GM12878 (cell line): ENCODE results near the gene PAEP. TPM values are rescaled to one million over a fixed set of nuclear protein-coding genes. Genes with fewer than 3 reads are reported as not detected.

Experiments
- ATAC-seq: fragments of 200-7000 bp; cut with Tn5 transposase; 3 replicates; pipeline ENCODE4 v1.9.1; 2020; ENCODE audit warnings: mild to moderate bottlenecking, moderate library complexity
- BruUV-seq: library from RNA; stranded (reverse); fragments of 400-500 nt; replicated peaks from 2 replicates; lab custom pipeline; 2021; lab: Mats Ljungman, UMichigan
- CTCF ChIA-PET: fragments of 300-600 bp; sonication (Branson Sonifier 250); formaldehyde crosslinking; extraction: SDS; loops from one replicate; lab custom pipeline; 2021; ENCODE audit warnings: inconsistent platforms; lab: Yijun Ruan, JAX
- POLR2A ChIA-PET: fragments of 350-600 bp; formaldehyde crosslinking; extraction: SDS; loops from one replicate; lab custom pipeline; 2021; ENCODE audit warnings: inconsistent platforms; lab: Charles Lee
- RAD21 ChIA-PET: fragments of 300-600 bp; sonication (Branson Sonifier 250); formaldehyde crosslinking; loops from one replicate; lab custom pipeline; 2023; ENCODE audit warnings: antibody characterized with exemption; ENCODE audit not compliant: unreplicated experiment; lab: Charles Lee
- SMC1A ChIA-PET: fragments of 300-600 bp; sonication (Branson Sonifier 250); formaldehyde crosslinking; loops from one replicate; lab custom pipeline; 2023; ENCODE audit not compliant: unreplicated experiment, uncharacterized antibody; lab: Charles Lee
- DNase-seq: peaks from one replicate; pipeline ENCODE4 v3.0.0-alpha.2; 2011; ENCODE audit warnings: low read depth, low spot score
- FAIRE-seq: peaks from 3 replicates; lab custom pipeline; 2011; peaks lifted over from hg19 to GRCh38; lab: Jason Lieb, UNC
- H2AFZ ChIP-seq: 2 replicates; pipeline ENCODE4 v1.6.0; 2011; ENCODE audit warnings: low read depth, low read length, control low read depth; ENCODE audit not compliant: control insufficient read depth
- H3K27ac ChIP-seq: 2 replicates; pipeline ENCODE4 v1.5.1; 2011; ENCODE audit warnings: control low read depth; ENCODE audit not compliant: control insufficient read depth, insufficient read depth
- H3K27me3 ChIP-seq, 2 experiments: replicated peaks in 1 of 2; 2 replicates each; pipeline versions ENCODE4 v1.6.0 to v1.6.1; 2011; ENCODE audit warnings: low read length in 1 of 2; ENCODE audit not compliant: control insufficient read depth in 2 of 2, insufficient read depth in 2 of 2
- H3K36me3 ChIP-seq, 2 experiments: 2 replicates each; pipeline ENCODE4 v1.5.1; 2011; ENCODE audit warnings: low read length in 1 of 2; ENCODE audit not compliant: control insufficient read depth in 2 of 2, insufficient read depth in 2 of 2
- H3K4me1 ChIP-seq: 2 replicates; pipeline ENCODE4 v1.6.1; 2011; ENCODE audit warnings: mild to moderate bottlenecking, low read length, moderate library complexity, mixed read lengths; ENCODE audit not compliant: control insufficient read depth, insufficient read depth
- H3K4me2 ChIP-seq: 2 replicates; pipeline ENCODE4 v1.6.0; 2011; ENCODE audit warnings: control low read depth; ENCODE audit not compliant: control insufficient read depth, insufficient read depth
- H3K4me3 ChIP-seq: fragments of 200-600 bp; sonication (generic); 2 replicates; pipeline ENCODE4 v1.5.1; 2016
- H3K79me2 ChIP-seq: 2 replicates; pipeline ENCODE4 v1.6.0; 2011; ENCODE audit warnings: low read length; ENCODE audit not compliant: control insufficient read depth, insufficient read depth
- H3K9ac ChIP-seq: 2 replicates; pipeline ENCODE4 v1.8.0; 2011; ENCODE audit warnings: low read length, control low read depth, mixed read lengths; ENCODE audit not compliant: control insufficient read depth, insufficient read depth
- H3K9me3 ChIP-seq: replicated peaks from 3 replicates; pipeline ENCODE4 v1.5.1; 2011; ENCODE audit warnings: mild to moderate bottlenecking, low read length; ENCODE audit not compliant: control insufficient read depth, insufficient read depth
- H4K20me1 ChIP-seq: 2 replicates; pipeline ENCODE4 v1.6.0; 2011; ENCODE audit not compliant: control insufficient read depth, insufficient read depth
- ASH2L ChIP-seq: fragments of 300-600, 200-600 bp; sonication (generic); IDR thresholded peaks from 2 replicates; pipeline ENCODE4 v1.6.1; 2017; ENCODE audit warnings: low read depth, mild to moderate bottlenecking, borderline replicate concordance
- BMI1 ChIP-seq: fragments of 450-650 bp; IDR thresholded peaks from 2 replicates; pipeline ENCODE4 v1.6.1; 2016; ENCODE audit warnings: mild to moderate bottlenecking, moderate library complexity, borderline replicate concordance
- CEBPB ChIP-seq, 2 experiments: fragments of 150-350 bp in 1 of 2; IDR thresholded peaks; 2 replicates each; pipeline ENCODE4 v1.6.1; 2012 to 2014; ENCODE audit warnings: low read depth in 2 of 2, low read length in 2 of 2, borderline replicate concordance in 1 of 2, inconsistent platforms in 1 of 2
- CREB1 ChIP-seq: IDR thresholded peaks from 2 replicates; pipeline ENCODE4 v1.6.1; 2012; ENCODE audit warnings: low read depth, mild to moderate bottlenecking, inconsistent platforms
- EED ChIP-seq: sonication (generic); IDR thresholded peaks from 2 replicates; pipeline ENCODE4 v1.6.1; 2016; ENCODE audit warnings: antibody characterized with exemption, low read depth
- ESRRA ChIP-seq: IDR thresholded peaks from 2 replicates; pipeline ENCODE4 v1.6.1; 2012; ENCODE audit warnings: mild to moderate bottlenecking, low read length, improper control_type of control experiment
- HCFC1 ChIP-seq: fragments of 150-350 bp; IDR thresholded peaks from 2 replicates; pipeline ENCODE4 v1.6.1; 2014; ENCODE audit warnings: low read length
- HDAC2 ChIP-seq: fragments of 200-600 bp; sonication (generic); IDR thresholded peaks from 2 replicates; pipeline ENCODE4 v1.6.1; 2017
- IRF4 ChIP-seq: IDR thresholded peaks from 2 replicates; pipeline ENCODE4 v1.6.1; 2011; ENCODE audit warnings: low read depth, low read length
- KDM1A ChIP-seq: fragments of 200-600 bp; sonication (generic); IDR thresholded peaks from 2 replicates; pipeline ENCODE4 v1.6.1; 2016; ENCODE audit warnings: borderline replicate concordance
- MYC ChIP-seq: IDR thresholded peaks from 2 replicates; pipeline ENCODE4 v1.6.1; 2011; ENCODE audit warnings: mild to moderate bottlenecking, low read length, moderate library complexity, inconsistent platforms; ENCODE audit not compliant: insufficient read depth, insufficient replicate concordance, insufficient read length, severe bottlenecking
- NRF1 ChIP-seq: conservative IDR thresholded peaks from 2 replicates; pipeline ENCODE4 v1.6.1; 2011; ENCODE audit warnings: mild to moderate bottlenecking, low read depth, low read length, improper control_type of control experiment
- PRDM15 ChIP-seq: fragments of 450-650 bp; formaldehyde crosslinking; IDR thresholded peaks from 2 replicates; pipeline ENCODE4 v1.4.0; 2020; ENCODE audit warnings: mild to moderate bottlenecking, moderate library complexity
- RELB ChIP-seq: fragments of 450-650 bp; IDR thresholded peaks from 2 replicates; pipeline ENCODE4 v1.6.1; 2017; ENCODE audit warnings: low read depth, mild to moderate bottlenecking, moderate library complexity
- RUNX3 ChIP-seq: IDR thresholded peaks from 2 replicates; pipeline ENCODE4 v1.6.1; 2012; ENCODE audit warnings: low read length, inconsistent platforms
- SUPT20H ChIP-seq: IDR thresholded peaks from 2 replicates; pipeline ENCODE4 v1.6.1; 2011; ENCODE audit warnings: low read depth, mild to moderate bottlenecking, low read length, moderate library complexity, borderline replicate concordance; ENCODE audit not compliant: control insufficient read depth
- ZNF384 ChIP-seq: IDR thresholded peaks from 2 replicates; pipeline ENCODE4 v1.6.1; 2012; ENCODE audit warnings: low read depth, mild to moderate bottlenecking, low read length, improper control_type of control experiment, borderline replicate concordance
- WGBS: methylation state at CpG from one replicate; pipeline ENCODE4 v1.1.6; 2016; ENCODE audit warnings: low lambda C conversion rate; ENCODE audit not compliant: insufficient replicate concordance, insufficient coverage; ENCODE audit errors: missing lambda C conversion rate; 5-methylcytosine and 5-hydroxymethylcytosine counted together
- in situ Hi-C: fragments of 300-500 bp; cut with MboI; formaldehyde crosslinking; loops from 9 replicates; pipeline ENCODE4 v1.14.3; 2018; ENCODE audit warnings: mixed read lengths
- intact Hi-C: fragments of 100-400 bp; cut with micrococcal nuclease; formaldehyde crosslinking; loops from one replicate; pipeline ENCODE4 v1.14.2; 2022; ENCODE audit not compliant: unreplicated experiment
- polyA plus RNA-seq, 11 experiments: library from polyadenylated mRNA; depleted of rRNA in 4 of 11; unstranded in 6 of 11; stranded (reverse) in 5 of 11; fragments of >200 nt; fragmentation: Nextera tagmentation in 4 of 11; fragmentation: Illumina TruSeq in 1 of 11; extraction: Ambion mirVana in 4 of 11; extraction: Trizol in 1 of 11; gene quantifications; 1 replicate in 1 of 11; 2 replicates in 10 of 11; pipeline versions ENCODE4 v1.2.1 to v1.2.3, GENCODE V29; 2011 to 2016; ENCODE audit warnings: inconsistent platforms in 2 of 11, missing spikeins in 2 of 11, low read depth in 1 of 11
- total RNA-seq, 4 experiments: library from RNA; depleted of rRNA in 3 of 4; stranded (reverse); fragments of >200 nt in 3 of 4; fragmentation: Illumina TruSeq in 1 of 4; extraction: Trizol in 1 of 4; gene quantifications; 2 replicates each; pipeline versions ENCODE4 v1.2.1 to v1.2.3, GENCODE V29; 2013 to 2021
- TF ChIP-seq, protein P1 (sequence below): fragments of 450-650 bp; IDR thresholded peaks from 2 replicates; pipeline ENCODE4 v1.6.1; 2017; ENCODE audit warnings: mild to moderate bottlenecking

The PAEP gene
- total and polyA plus RNA-seq, 10 of the 15 experiments (the other 5 are each of a cell fraction or from before 2014, with no cell fraction given): not detected

DNA sequence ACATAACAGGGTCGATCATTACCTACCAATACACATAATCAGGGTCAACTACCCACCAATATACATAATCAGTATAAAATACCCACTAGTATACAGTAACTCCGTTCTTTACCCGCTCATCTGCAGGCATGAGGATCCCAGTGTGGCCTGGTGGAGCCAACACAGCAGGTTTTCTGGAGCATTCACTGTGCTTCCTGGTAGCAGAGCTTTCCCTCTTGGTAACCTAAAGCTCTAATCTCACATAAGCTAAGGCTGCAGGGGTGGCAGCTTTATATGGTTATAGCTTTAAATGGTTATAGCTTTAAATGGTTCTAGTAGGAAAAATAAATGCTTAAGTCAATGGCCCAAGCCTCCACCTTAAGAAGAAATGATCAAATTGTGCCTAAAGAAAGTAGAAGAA is 28.4 kb upstream of the PAEP start (continued):
- TF ChIP-seq PRDM15 (CRISPR knock-in tag) (no peak), SUPT20H (no peak), RELB (no peak), KDM1A (no peak), CREB1 (no peak)

DNA sequence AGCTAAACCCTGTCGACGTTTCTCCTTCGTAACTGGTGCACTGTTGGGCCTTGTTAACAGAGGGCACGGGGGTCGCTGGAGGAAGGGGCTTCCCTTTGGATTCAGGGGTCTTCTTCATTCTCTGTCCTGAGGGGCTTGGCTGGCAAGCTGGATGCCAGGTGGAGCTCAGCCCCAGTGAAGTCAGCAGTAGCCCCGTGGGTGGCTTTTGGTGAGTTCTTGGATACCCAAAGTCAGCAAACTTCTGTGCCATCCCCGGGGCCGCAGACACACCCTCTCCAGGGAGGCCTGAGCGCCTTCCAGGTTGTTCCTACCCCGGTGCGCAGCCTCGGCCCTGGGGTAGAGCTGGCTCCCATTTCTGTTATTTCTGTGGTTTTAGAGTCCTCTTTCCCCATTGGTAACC is 27.9 kb upstream of the PAEP start:
- DNase-seq: no peak
- H3K4me1 ChIP-seq: no peaks in the 10 kb centered on the region
- no TSS peak for BruUV-seq
- H3K4me2 ChIP-seq: no peak overlapping the region
- SMC1A ChIA-PET: no interaction called here
- no peaks in the 10 kb centered on the region for H3K9me3 ChIP-seq
- H3K27ac ChIP-seq: no peak overlapping the region
- WGBS: 32% methylated on average over 12 of the region's 12 CpGs
- no peak for FAIRE-seq
- no peaks in the 10 kb centered on the region for H4K20me1 ChIP-seq
- RAD21 ChIA-PET: no interaction called here
- H3K79me2 ChIP-seq: no peaks in the 10 kb centered on the region
- peaks cover 0 to 3% of the 10 kb centered on the region in 2 experiments; a peak in 1 of 4 replicates for H3K27me3 ChIP-seq
- H3K9ac ChIP-seq: no peak overlapping the region
- no peaks in the 10 kb centered on the region for H3K36me3 ChIP-seq
- no peak for ATAC-seq
- POLR2A ChIA-PET: no interaction called here
- H2AFZ ChIP-seq: no peak overlapping the region
- CTCF ChIA-PET: no interaction called here
- H3K4me3 ChIP-seq: no peak overlapping the region
- intact Hi-C loops (no loop called here), in situ Hi-C loops (no loop called here)
- TF ChIP-seq CEBPB (IDR thresholded peaks at IDR 0.05; ENCODE audit: borderline replicate concordance in 1 of 2, low read depth in 2 of 2, low read length in 2 of 2) (no peak), NRF1 (no peak), RUNX3 (no peak), IRF4 (no peak), EED (no peak), ESRRA (no peak), MYC (no peak), ASH2L (no peak), HDAC2 (no peak), BMI1 (no peak), HCFC1 (no peak), ZNF384 (no peak)
- TF ChIP-seq, protein P1, sequence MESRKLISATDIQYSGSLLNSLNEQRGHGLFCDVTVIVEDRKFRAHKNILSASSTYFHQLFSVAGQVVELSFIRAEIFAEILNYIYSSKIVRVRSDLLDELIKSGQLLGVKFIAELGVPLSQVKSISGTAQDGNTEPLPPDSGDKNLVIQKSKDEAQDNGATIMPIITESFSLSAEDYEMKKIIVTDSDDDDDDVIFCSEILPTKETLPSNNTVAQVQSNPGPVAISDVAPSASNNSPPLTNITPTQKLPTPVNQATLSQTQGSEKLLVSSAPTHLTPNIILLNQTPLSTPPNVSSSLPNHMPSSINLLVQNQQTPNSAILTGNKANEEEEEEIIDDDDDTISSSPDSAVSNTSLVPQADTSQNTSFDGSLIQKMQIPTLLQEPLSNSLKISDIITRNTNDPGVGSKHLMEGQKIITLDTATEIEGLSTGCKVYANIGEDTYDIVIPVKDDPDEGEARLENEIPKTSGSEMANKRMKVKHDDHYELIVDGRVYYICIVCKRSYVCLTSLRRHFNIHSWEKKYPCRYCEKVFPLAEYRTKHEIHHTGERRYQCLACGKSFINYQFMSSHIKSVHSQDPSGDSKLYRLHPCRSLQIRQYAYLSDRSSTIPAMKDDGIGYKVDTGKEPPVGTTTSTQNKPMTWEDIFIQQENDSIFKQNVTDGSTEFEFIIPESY: no peak
